ENCODE measurements around the gene ZNF750. TPM values are rescaled to one million over a fixed set of nuclear protein-coding genes. Genes with fewer than 3 reads are reported as not detected.

ZNF750 gene
- polyA plus RNA-seq, 1 donor, result 0.18 TPM

- DNase-seq (ENCODE audit: low read depth), result no peak
These were observed 4.7 kb downstream of the ZNF750 start for GRCh38 chr17:82835122-82835521.

- DNase-seq (ENCODE audit: low read depth), result no peak
These were observed 6.8 kb downstream of the ZNF750 start for GRCh38 chr17:82832881-82833475.

GRCh38 chr17:82832411-82832810 is 7.4 kb downstream of the ZNF750 start:
- DNase-seq (ENCODE audit: low read depth), result no peak

- no peak for DNase-seq (ENCODE audit: low read depth)
These were observed 8.0 kb downstream of the ZNF750 start for GRCh38 chr17:82831818-82832200.

- DNase-seq (ENCODE audit: low read depth), result no peak
These were observed 8.6 kb downstream of the ZNF750 start for GRCh38 chr17:82831041-82831817.

- DNase-seq (ENCODE audit: low read depth), result no peak
These were observed 9.6 kb downstream of the ZNF750 start for GRCh38 chr17:82830249-82830661.

- DNase-seq (ENCODE audit: low read depth), result no peak
These were observed 10.8 kb downstream of the ZNF750 start for GRCh38 chr17:82828875-82829487.

- no peak for DNase-seq (ENCODE audit: low read depth)
These were observed 12.9 kb downstream of the ZNF750 start for GRCh38 chr17:82826956-82827355.

GRCh38 chr17:82826211-82826610 is 13.6 kb downstream of the ZNF750 start:
- no peak for DNase-seq (ENCODE audit: low read depth)

GRCh38 chr17:82825540-82826124 is 14.2 kb downstream of the ZNF750 start:
- DNase-seq (ENCODE audit: low read depth), result no peak

GRCh38 chr17:82823004-82823403 is 16.8 kb downstream of the ZNF750 start:
- no peak for DNase-seq (ENCODE audit: low read depth)

GRCh38 chr17:82822281-82822680 is 17.5 kb downstream of the ZNF750 start:
- DNase-seq (ENCODE audit: low read depth), result no peak

- DNase-seq (ENCODE audit: low read depth), result no peak
These were observed 18.3 kb downstream of the ZNF750 start for GRCh38 chr17:82821554-82821953.

GRCh38 chr17:82820278-82821251 is 19.3 kb downstream of the ZNF750 start:
- DNase-seq (ENCODE audit: low read depth), result no peak

- no peak for DNase-seq (ENCODE audit: low read depth)
These were observed 21.9 kb downstream of the ZNF750 start for GRCh38 chr17:82817947-82818346.

- DNase-seq (ENCODE audit: low read depth), result no peak
These were observed 23.5 kb downstream of the ZNF750 start for GRCh38 chr17:82816358-82816757.

- no peak for DNase-seq (ENCODE audit: low read depth)
These were observed 24.0 kb downstream of the ZNF750 start for GRCh38 chr17:82815790-82816305.

GRCh38 chr17:82815354-82815753 is 24.5 kb downstream of the ZNF750 start:
- DNase-seq (ENCODE audit: low read depth), result no peak

GRCh38 chr17:82814834-82815233 is 25.0 kb downstream of the ZNF750 start:
- DNase-seq (ENCODE audit: low read depth), result no peak

GRCh38 chr17:82813299-82814051 is 26.3 kb downstream of the ZNF750 start:
- no peak for DNase-seq (ENCODE audit: low read depth)

Measured in forelimb muscle (tissue), 1 donor.